ENCODE data around the gene ANKMY1.
A peak's percentile ranks its signal among the peaks of the same experiment; 100 is the strongest.

The ANKMY1 gene

GRCh38 chr2:240437861-240438809 lies 119.7 kb downstream of the ANKMY1 start:
- Histone ChIP-seq H3K36me3 (ENCODE audit: insufficient read depth) (no peaks in the 10 kb centered on the region), H3K27me3 (ENCODE audit: insufficient read depth, low read depth) (peaks cover 53% of the 10 kb centered on the region; the same call in 1 of the 2 replicates), H3K79me2 (ENCODE audit: insufficient read depth, low read depth) (no peaks in the 10 kb centered on the region), H3K9ac (no peak overlapping the region), H2AFZ (ENCODE audit: low read depth) (no peak overlapping the region), H3K4me2 (no peak overlapping the region), H4K20me1 (ENCODE audit: insufficient read depth) (no peaks in the 10 kb centered on the region), H3K4me1 (ENCODE audit: low read depth, poor library complexity, severe bottlenecking) (no peaks in the 10 kb centered on the region), H3K4me3 (IDR thresholded peaks at IDR 0.05; ENCODE audit: insufficient read depth, low read depth, low read length) (no peak overlapping the region), H3K27ac (no peak overlapping the region)
- TF ChIP-seq CTCF (conservative IDR thresholded peaks at IDR 0.05; ENCODE audit: low read depth, low read length), result peak; percentile 79

- Histone ChIP-seq H4K20me1 (ENCODE audit: insufficient read depth) (no peaks in the 10 kb centered on the region), H3K27ac (no peak overlapping the region), H3K79me2 (ENCODE audit: insufficient read depth, low read depth) (no peaks in the 10 kb centered on the region), H3K4me2 (no peak overlapping the region), H3K9ac (no peak overlapping the region), H2AFZ (ENCODE audit: low read depth) (no peak overlapping the region), H3K27me3 (ENCODE audit: insufficient read depth, low read depth) (peaks cover 50% of the 10 kb centered on the region; the same call in 1 of the 2 replicates), H3K36me3 (ENCODE audit: insufficient read depth) (no peaks in the 10 kb centered on the region), H3K4me3 (IDR thresholded peaks at IDR 0.05; ENCODE audit: insufficient read depth, low read depth, low read length) (no peak overlapping the region), H3K4me1 (ENCODE audit: low read depth, poor library complexity, severe bottlenecking) (no peaks in the 10 kb centered on the region)
- no peak for TF ChIP-seq CTCF (conservative IDR thresholded peaks at IDR 0.05; ENCODE audit: low read depth, low read length)
These were observed 120.3 kb downstream of the ANKMY1 start for GRCh38 chr2:240437551-240437860.

- Histone ChIP-seq H3K27ac (no peak overlapping the region), H3K9ac (no peak overlapping the region), H3K79me2 (ENCODE audit: insufficient read depth, low read depth) (no peaks in the 10 kb centered on the region), H3K4me1 (ENCODE audit: low read depth, poor library complexity, severe bottlenecking) (no peaks in the 10 kb centered on the region), H3K4me3 (IDR thresholded peaks at IDR 0.05; ENCODE audit: insufficient read depth, low read depth, low read length) (no peak overlapping the region), H2AFZ (ENCODE audit: low read depth) (no peak overlapping the region), H3K4me2 (no peak overlapping the region), H4K20me1 (ENCODE audit: insufficient read depth) (no peaks in the 10 kb centered on the region), H3K27me3 (ENCODE audit: insufficient read depth, low read depth) (peaks cover 45% of the 10 kb centered on the region; the same call in 1 of the 2 replicates), H3K36me3 (ENCODE audit: insufficient read depth) (no peaks in the 10 kb centered on the region)
- no peak for TF ChIP-seq CTCF (conservative IDR thresholded peaks at IDR 0.05; ENCODE audit: low read depth, low read length)
These were observed 120.9 kb downstream of the ANKMY1 start for GRCh38 chr2:240436683-240437550.

GRCh38 chr2:240435948-240436682 lies 121.7 kb downstream of the ANKMY1 start:
- no peak for TF ChIP-seq CTCF (conservative IDR thresholded peaks at IDR 0.05; ENCODE audit: low read depth, low read length)
- Histone ChIP-seq H3K4me3 (IDR thresholded peaks at IDR 0.05; ENCODE audit: insufficient read depth, low read depth, low read length) (no peak overlapping the region), H3K27ac (no peak overlapping the region), H2AFZ (ENCODE audit: low read depth) (peak overlapping the region; percentile 61), H3K4me1 (ENCODE audit: low read depth, poor library complexity, severe bottlenecking) (no peaks in the 10 kb centered on the region), H3K79me2 (ENCODE audit: insufficient read depth, low read depth) (no peaks in the 10 kb centered on the region), H3K9ac (no peak overlapping the region), H4K20me1 (ENCODE audit: insufficient read depth) (no peaks in the 10 kb centered on the region), H3K4me2 (no peak overlapping the region), H3K36me3 (ENCODE audit: insufficient read depth) (no peaks in the 10 kb centered on the region), H3K27me3 (ENCODE audit: insufficient read depth, low read depth) (peaks cover 44% of the 10 kb centered on the region; the same call in 1 of the 2 replicates)
